ENCODE results near the gene CEND1.

Gene CEND1

GRCh38 chr11:812390-812789 lies 22.5 kb upstream of the CEND1 start:
- Histone ChIP-seq H3K79me1 (ENCODE audit: low read length) (peaks cover 19% of the 10 kb centered on the region), H2BK120ac (ENCODE audit: low read depth, low read length) (no peak overlapping the region), H3K36me3 (ENCODE audit: control insufficient read depth, insufficient read depth, low read length) (peaks cover 19% of the 10 kb centered on the region), H3K4me1 (ENCODE audit: control insufficient read depth, low read depth, low read length) (peaks cover 3% of the 10 kb centered on the region), H2BK5ac (ENCODE audit: low read length) (no peak overlapping the region), H3K9ac (ENCODE audit: low read length) (peak overlapping the region; percentile 99), H3K4me2 (ENCODE audit: low read length) (no peak overlapping the region), H2BK15ac (replicated peaks; ENCODE audit: low read depth) (no peak overlapping the region), H4K8ac (ENCODE audit: low read depth, low read length) (no peak overlapping the region), H3K18ac (ENCODE audit: low read length) (no peak overlapping the region), H3K27me3 (ENCODE audit: insufficient read depth, low read length, poor library complexity) (no peaks in the 10 kb centered on the region), H3K23ac (ENCODE audit: low read length) (no peak overlapping the region), H3K27ac (ENCODE audit: low read depth, low read length) (no peak overlapping the region), H4K5ac (ENCODE audit: low read length) (no peak overlapping the region), H3K4ac (ENCODE audit: low read depth, low read length) (no peak overlapping the region), H3K79me2 (ENCODE audit: control insufficient read depth, insufficient read depth, low read length) (peaks cover 33% of the 10 kb centered on the region), H3K4me3 (ENCODE audit: low read length) (no peak overlapping the region), H3K56ac (ENCODE audit: low read length) (peak overlapping the region; percentile 42), H2AK5ac (ENCODE audit: low read length) (no peak overlapping the region)
- DNase-seq: no peak
- WGBS (ENCODE audit: extremely low coverage, insufficient coverage, low lambda C conversion rate): no CpG with 5 or more reads among the region's 3 CpGs

- H3K4me2 ChIP-seq (ENCODE audit: low read length): peak overlapping the region; percentile 78
- peak overlapping the region; percentile 100 for H3K56ac ChIP-seq (ENCODE audit: low read length)
- DNase-seq: peak; percentile 47
- no peak overlapping the region for H4K5ac ChIP-seq (ENCODE audit: low read length)
- no peak overlapping the region for H3K27ac ChIP-seq (ENCODE audit: low read depth, low read length)
- H3K9ac ChIP-seq (ENCODE audit: low read length): peak overlapping the region; percentile 99
- peaks cover 19% of the 10 kb centered on the region for H3K36me3 ChIP-seq (ENCODE audit: control insufficient read depth, insufficient read depth, low read length)
- no peak overlapping the region for H2BK120ac ChIP-seq (ENCODE audit: low read depth, low read length)
- H3K23ac ChIP-seq (ENCODE audit: low read length): no peak overlapping the region
- H4K8ac ChIP-seq (ENCODE audit: low read depth, low read length): no peak overlapping the region
- peaks cover 19% of the 10 kb centered on the region for H3K79me1 ChIP-seq (ENCODE audit: low read length)
- peaks cover 3% of the 10 kb centered on the region for H3K4me1 ChIP-seq (ENCODE audit: control insufficient read depth, low read depth, low read length)
- no peak overlapping the region for H3K18ac ChIP-seq (ENCODE audit: low read length)
- H2BK5ac ChIP-seq (ENCODE audit: low read length): no peak overlapping the region
- no peak overlapping the region for H2BK15ac ChIP-seq (replicated peaks; ENCODE audit: low read depth)
- H3K4ac ChIP-seq (ENCODE audit: low read depth, low read length): no peak overlapping the region
- no peak overlapping the region for H2AK5ac ChIP-seq (ENCODE audit: low read length)
- H3K4me3 ChIP-seq (ENCODE audit: low read length): peak overlapping the region; percentile 98
- WGBS (ENCODE audit: extremely low coverage, insufficient coverage, low lambda C conversion rate): no CpG with 5 or more reads among the region's 14 CpGs
- peaks cover 33% of the 10 kb centered on the region for H3K79me2 ChIP-seq (ENCODE audit: control insufficient read depth, insufficient read depth, low read length)
- no peaks in the 10 kb centered on the region for H3K27me3 ChIP-seq (ENCODE audit: insufficient read depth, low read length, poor library complexity)
Observed at GRCh38 chr11:811446-812245, 21.8 kb upstream of the CEND1 start.

- Histone ChIP-seq H3K27me3 (ENCODE audit: insufficient read depth, low read length, poor library complexity) (no peaks in the 10 kb centered on the region), H3K9ac (ENCODE audit: low read length) (peak overlapping the region; percentile 99), H3K23ac (ENCODE audit: low read length) (no peak overlapping the region), H3K4me2 (ENCODE audit: low read length) (peak overlapping the region; percentile 78), H3K18ac (ENCODE audit: low read length) (peak overlapping the region; percentile 8), H2AK5ac (ENCODE audit: low read length) (peak overlapping the region; percentile 51), H2BK120ac (ENCODE audit: low read depth, low read length) (no peak overlapping the region), H3K36me3 (ENCODE audit: control insufficient read depth, insufficient read depth, low read length) (peaks cover 19% of the 10 kb centered on the region), H3K4me3 (ENCODE audit: low read length) (peak overlapping the region; percentile 98), H3K79me2 (ENCODE audit: control insufficient read depth, insufficient read depth, low read length) (peaks cover 33% of the 10 kb centered on the region), H3K4ac (ENCODE audit: low read depth, low read length) (peak overlapping the region; percentile 66), H2BK15ac (replicated peaks; ENCODE audit: low read depth) (no peak overlapping the region), H3K79me1 (ENCODE audit: low read length) (peaks cover 19% of the 10 kb centered on the region), H2BK5ac (ENCODE audit: low read length) (no peak overlapping the region), H4K5ac (ENCODE audit: low read length) (no peak overlapping the region), H3K4me1 (ENCODE audit: control insufficient read depth, low read depth, low read length) (peaks cover 3% of the 10 kb centered on the region), H3K27ac (ENCODE audit: low read depth, low read length) (peak overlapping the region; percentile 29), H4K8ac (ENCODE audit: low read depth, low read length) (no peak overlapping the region), H3K56ac (ENCODE audit: low read length) (peak overlapping the region; percentile 100)
- WGBS (ENCODE audit: extremely low coverage, insufficient coverage, low lambda C conversion rate): no CpG with 5 or more reads among the region's 55 CpGs
- DNase-seq: no peak
Observed at GRCh38 chr11:810040-810567, 20.2 kb upstream of the CEND1 start.

- H3K79me1 ChIP-seq (ENCODE audit: low read length): peaks cover 19% of the 10 kb centered on the region
- peak within 1 kb of the TSS; percentile 73 for H3K4ac ChIP-seq (ENCODE audit: low read depth, low read length)
- peak; percentile 98 for DNase-seq
Observed at GRCh38 chr11:809287-810039, 19.6 kb upstream of the CEND1 start, which contains the start of gene RPLP2. Gene RPLP2 (plus strand): TSS chr11:809967. CDS start chr11:810235, 268 bp downstream.

GRCh38 chr11:808427-809286 lies 18.8 kb upstream of the CEND1 start:
- no CpG with 5 or more reads among the region's 36 CpGs for WGBS (ENCODE audit: extremely low coverage, insufficient coverage, low lambda C conversion rate)
- H3K27ac ChIP-seq (ENCODE audit: low read depth, low read length): peak overlapping the region; percentile 45
- no peak overlapping the region for H4K8ac ChIP-seq (ENCODE audit: low read depth, low read length)
- H3K79me2 ChIP-seq (ENCODE audit: control insufficient read depth, insufficient read depth, low read length): peaks cover 33% of the 10 kb centered on the region
- no peak overlapping the region for H2BK15ac ChIP-seq (replicated peaks; ENCODE audit: low read depth)
- peaks cover 19% of the 10 kb centered on the region for H3K36me3 ChIP-seq (ENCODE audit: control insufficient read depth, insufficient read depth, low read length)
- peak overlapping the region; percentile 59 for H4K5ac ChIP-seq (ENCODE audit: low read length)
- peak overlapping the region; percentile 100 for H3K56ac ChIP-seq (ENCODE audit: low read length)
- no peak overlapping the region for H2BK120ac ChIP-seq (ENCODE audit: low read depth, low read length)
- peak overlapping the region; percentile 90 for H2AK5ac ChIP-seq (ENCODE audit: low read length)
- peak overlapping the region; percentile 99 for H3K9ac ChIP-seq (ENCODE audit: low read length)
- H3K18ac ChIP-seq (ENCODE audit: low read length): no peak overlapping the region
- H3K4me3 ChIP-seq (ENCODE audit: low read length): peak overlapping the region; percentile 93
- peak overlapping the region; percentile 73 for H3K4ac ChIP-seq (ENCODE audit: low read depth, low read length)
- H3K4me2 ChIP-seq (ENCODE audit: low read length): peak overlapping the region; percentile 39
- peaks cover 6% of the 10 kb centered on the region for H3K4me1 ChIP-seq (ENCODE audit: control insufficient read depth, low read depth, low read length)
- DNase-seq: no peak
- H3K27me3 ChIP-seq (ENCODE audit: insufficient read depth, low read length, poor library complexity): no peaks in the 10 kb centered on the region
- peak overlapping the region; percentile 10 for H2BK5ac ChIP-seq (ENCODE audit: low read length)
- no peak overlapping the region for H3K23ac ChIP-seq (ENCODE audit: low read length)
- H3K79me1 ChIP-seq (ENCODE audit: low read length): peaks cover 19% of the 10 kb centered on the region

More at GRCh38 chr11:809287-810039, 19.6 kb upstream of the CEND1 start, which contains the start of gene RPLP2:
- Histone ChIP-seq H2BK5ac (ENCODE audit: low read length) (peak within 1 kb of the TSS; percentile 100), H2BK120ac (ENCODE audit: low read depth, low read length) (no peak within 1 kb of the TSS), H2BK15ac (replicated peaks; ENCODE audit: low read depth) (no peak within 1 kb of the TSS), H3K18ac (ENCODE audit: low read length) (peak within 1 kb of the TSS; percentile 43), H4K5ac (ENCODE audit: low read length) (peak within 1 kb of the TSS; percentile 59), H3K4me2 (ENCODE audit: low read length) (peak within 1 kb of the TSS; percentile 78), H2AK5ac (ENCODE audit: low read length) (peak within 1 kb of the TSS; percentile 90), H3K9ac (ENCODE audit: low read length) (peak within 1 kb of the TSS; percentile 99), H3K4me1 (ENCODE audit: control insufficient read depth, low read depth, low read length) (peaks cover 5% of the 10 kb centered on the region), H3K27ac (ENCODE audit: low read depth, low read length) (peak within 1 kb of the TSS; percentile 89), H3K23ac (ENCODE audit: low read length) (peak within 1 kb of the TSS; percentile 90), H3K4me3 (ENCODE audit: low read length) (peak within 1 kb of the TSS; percentile 98), H3K27me3 (ENCODE audit: insufficient read depth, low read length, poor library complexity) (no peaks in the 10 kb centered on the region), H3K79me2 (ENCODE audit: control insufficient read depth, insufficient read depth, low read length) (peaks cover 33% of the 10 kb centered on the region), H3K56ac (ENCODE audit: low read length) (peak within 1 kb of the TSS; percentile 100), H3K36me3 (ENCODE audit: control insufficient read depth, insufficient read depth, low read length) (peaks cover 19% of the 10 kb centered on the region), H4K8ac (ENCODE audit: low read depth, low read length) (no peak within 1 kb of the TSS)
- no CpG with 5 or more reads among the region's 81 CpGs for WGBS (ENCODE audit: extremely low coverage, insufficient coverage, low lambda C conversion rate)
